HepG2 (cell line): ENCODE measurements around the gene USP1. TPM values are rescaled to one million over a fixed set of nuclear protein-coding genes. Genes with fewer than 3 reads are reported as not detected.
A peak's percentile ranks its signal among the peaks of the same experiment; 100 is the strongest.

Experiments used
- ATAC-seq: fragments of 200-7000 bp; cut with Tn5 transposase; 3 replicates; pipeline ENCODE4 v1.9.1; 2020; ENCODE audit warnings: mild to moderate bottlenecking, moderate library complexity
- BruUV-seq: library from RNA; stranded (reverse); fragments of 400-500 nt; replicated peaks from 2 replicates; lab custom pipeline; 2021; lab: Mats Ljungman, UMichigan
- CTCF ChIA-PET: fragments of 300-600 bp; formaldehyde crosslinking; extraction: SDS; loops from one replicate; lab custom pipeline; 2021; ENCODE audit warnings: low total read pairs, inconsistent platforms, low intra/inter-chr PET ratio; lab: Yijun Ruan, JAX
- POLR2A ChIA-PET: fragments of 350-600 bp; sonication (Branson Sonifier 250); formaldehyde crosslinking; loops from one replicate; lab custom pipeline; 2020; ENCODE audit warnings: antibody characterized with exemption, inconsistent platforms; lab: Yijun Ruan, JAX
- DNase-seq: peaks from one replicate; pipeline ENCODE4 v3.0.0-alpha.2; 2015; ENCODE audit warnings: low spot score
- FAIRE-seq: peaks from 3 replicates; lab custom pipeline; 2011; peaks lifted over from hg19 to GRCh38; lab: Jason Lieb, UNC
- H2AFZ ChIP-seq: one replicate; pipeline ENCODE4 v1.6.1; 2011; ENCODE audit warnings: low read length, inconsistent platforms
- H3K27ac ChIP-seq: fragments of 300-600 bp; 3 replicates; pipeline ENCODE4 v1.8.0; 2011; ENCODE audit warnings: mixed run types, mild to moderate bottlenecking, mixed read lengths, low read length, inconsistent platforms; ENCODE audit not compliant: insufficient read depth; ENCODE audit errors: extremely low read length
- H3K27me3 ChIP-seq, 2 experiments: fragments of 200-600 bp in 1 of 2; 2 replicates in 1 of 2; 3 replicates in 1 of 2; pipeline versions ENCODE4 v1.6.0 to v1.8.0; 2011; ENCODE audit warnings: low read length in 2 of 2, mild to moderate bottlenecking in 2 of 2, moderate library complexity in 2 of 2, inconsistent platforms in 1 of 2; ENCODE audit not compliant: insufficient read depth in 2 of 2, control insufficient read depth in 1 of 2
- H3K36me3 ChIP-seq, 2 experiments: fragments of 200-600 bp in 1 of 2; replicated peaks in 1 of 2; 2 replicates in 1 of 2; 3 replicates in 1 of 2; pipeline versions ENCODE4 v1.5.1 to v1.8.0; 2011; ENCODE audit warnings: low read length in 2 of 2, inconsistent platforms in 1 of 2; ENCODE audit not compliant: insufficient read depth in 2 of 2, control insufficient read depth in 1 of 2
- H3K4me1 ChIP-seq: 2 replicates; pipeline ENCODE4 v1.5.1; 2012; ENCODE audit warnings: low read length, inconsistent platforms; ENCODE audit not compliant: insufficient read depth
- H3K4me2 ChIP-seq: 2 replicates; pipeline ENCODE4 v1.6.0; 2011; ENCODE audit warnings: low read depth, low read length, inconsistent platforms
- H3K4me3 ChIP-seq, 3 experiments: fragments of 200-600 bp in 1 of 3; sonication (generic), shearing (Covaris generic) in 1 of 3; replicated peaks in 1 of 3; 2 replicates each; pipeline ENCODE4 v1.5.1; 2011 to 2016; ENCODE audit warnings: low read length in 3 of 3, inconsistent platforms in 2 of 3, low read depth in 2 of 3, mild to moderate bottlenecking in 2 of 3, control low read depth in 1 of 3, mixed read lengths in 1 of 3; ENCODE audit not compliant: insufficient read depth in 1 of 3
- H3K79me2 ChIP-seq: one replicate; pipeline ENCODE4 v1.6.1; 2011; ENCODE audit warnings: low read length, inconsistent platforms; ENCODE audit not compliant: insufficient read depth
- H3K9ac ChIP-seq: 2 replicates; pipeline ENCODE4 v1.6.0; 2011; ENCODE audit warnings: mild to moderate bottlenecking, low read depth, low read length, inconsistent platforms; ENCODE audit not compliant: insufficient read depth
- H3K9me3 ChIP-seq: 2 replicates; pipeline ENCODE4 v1.5.1; 2012; ENCODE audit warnings: mild to moderate bottlenecking, low read length
- H4K20me1 ChIP-seq: 2 replicates; pipeline ENCODE4 v1.6.0; 2011; ENCODE audit warnings: inconsistent platforms, mild to moderate bottlenecking, low read length, moderate library complexity; ENCODE audit not compliant: insufficient read depth
- ARID2 ChIP-seq: sonication (generic); formaldehyde crosslinking; IDR thresholded peaks from 2 replicates; pipeline ENCODE4 v1.8.1; 2022; ENCODE audit warnings: mild to moderate bottlenecking, missing genetic modification reagents, borderline replicate concordance
- CBX5 ChIP-seq: sonication (generic); formaldehyde crosslinking; IDR thresholded peaks from 2 replicates; pipeline ENCODE4 v1.4.0; 2020; ENCODE audit warnings: missing genetic modification reagents, borderline replicate concordance
- JUNB ChIP-seq: sonication (generic); formaldehyde crosslinking; IDR thresholded peaks from 2 replicates; pipeline ENCODE4 v1.8.0; 2022; ENCODE audit warnings: missing genetic modification reagents, mild to moderate bottlenecking, borderline replicate concordance
- STAG1 ChIP-seq: sonication (generic); formaldehyde crosslinking; IDR thresholded peaks from 2 replicates; pipeline ENCODE4 v1.4.0; 2020; ENCODE audit warnings: missing genetic modification reagents
- TBL1XR1 ChIP-seq: fragments of 150-350 bp; IDR thresholded peaks from 2 replicates; pipeline ENCODE4 v1.6.1; 2014; ENCODE audit warnings: borderline replicate concordance, low read length; ENCODE audit not compliant: partially characterized antibody
- ZNF234 ChIP-seq: sonication (generic); formaldehyde crosslinking; conservative IDR thresholded peaks from 2 replicates; pipeline ENCODE4 v1.5.1; 2020; ENCODE audit warnings: mild to moderate bottlenecking, missing genetic modification reagents
- ZNF546 ChIP-seq: sonication (generic); formaldehyde crosslinking; conservative IDR thresholded peaks from 2 replicates; pipeline ENCODE4 v1.8.1; 2023; ENCODE audit warnings: mild to moderate bottlenecking, missing genetic modification reagents
- ZNF569 ChIP-seq: sonication (generic); formaldehyde crosslinking; IDR thresholded peaks from 2 replicates; pipeline ENCODE4 v1.5.0; 2020; ENCODE audit warnings: mild to moderate bottlenecking, missing genetic modification reagents, moderate library complexity, borderline replicate concordance
- WGBS: methylation state at CpG from one replicate; pipeline ENCODE4 v1.1.6; 2017; ENCODE audit warnings: low lambda C conversion rate; 5-methylcytosine and 5-hydroxymethylcytosine counted together
- in situ Hi-C: cut with HindIII; loops from 2 replicates; pipeline ENCODE4 v1.10.0; 2017; ENCODE audit warnings: low pct_unique_long_range_greater_than_20kb; ENCODE audit not compliant: extremely low pct_ligation_motif_present
- intact Hi-C: fragments of 100-400 bp; cut with micrococcal nuclease; formaldehyde crosslinking; loops from one replicate; pipeline ENCODE4 v1.10.0; 2022; ENCODE audit not compliant: unreplicated experiment
- polyA plus RNA-seq, 8 experiments: library from polyadenylated mRNA; depleted of rRNA in 3 of 8; stranded (reverse) in 7 of 8; unstranded in 1 of 8; fragments of >200 nt; fragmentation: Illumina TruSeq in 4 of 8; extraction: Trizol in 4 of 8; gene quantifications; 2 replicates each; pipeline versions ENCODE4 v1.2.1 to v1.2.3, GENCODE V29; 2011 to 2016; ENCODE audit warnings: low read depth in 4 of 8, missing spikeins in 1 of 8, mixed read lengths in 1 of 8; ENCODE audit not compliant: insufficient read depth in 1 of 8
- total RNA-seq, 5 experiments: library from RNA; depleted of rRNA; stranded (reverse); fragments of >200 nt; fragmentation: Illumina TruSeq; extraction: Trizol; gene quantifications; 2 replicates each; pipeline ENCODE4 v1.2.3, GENCODE V29; 2016; ENCODE audit warnings: low read depth in 1 of 5
- TF ChIP-seq, protein P1 (sequence below): sonication (generic); formaldehyde crosslinking; IDR thresholded peaks from 2 replicates; pipeline ENCODE4 v1.4.0; 2020; ENCODE audit warnings: missing genetic modification reagents
- TF ChIP-seq, protein P2 (sequence below): sonication (generic); formaldehyde crosslinking; conservative IDR thresholded peaks from 2 replicates; pipeline ENCODE4 v1.8.0; 2022; ENCODE audit warnings: low read depth, missing genetic modification reagents
- TF ChIP-seq, protein P3 (sequence below): sonication (generic); formaldehyde crosslinking; IDR thresholded peaks from 2 replicates; pipeline ENCODE4 v1.4.0; 2020; ENCODE audit warnings: low read depth, mild to moderate bottlenecking, missing genetic modification reagents
- TF ChIP-seq, protein P4 (sequence below): IDR thresholded peaks from 2 replicates; pipeline ENCODE4 v1.4.0; 2020; ENCODE audit warnings: mild to moderate bottlenecking, missing genetic modification reagents

Gene USP1
- total and polyA plus RNA-seq, 2 of the 13 experiments (the other 11 are each of a cell fraction or from before 2014, with no cell fraction given): 9.0 to 64.6 TPM

DNA sequence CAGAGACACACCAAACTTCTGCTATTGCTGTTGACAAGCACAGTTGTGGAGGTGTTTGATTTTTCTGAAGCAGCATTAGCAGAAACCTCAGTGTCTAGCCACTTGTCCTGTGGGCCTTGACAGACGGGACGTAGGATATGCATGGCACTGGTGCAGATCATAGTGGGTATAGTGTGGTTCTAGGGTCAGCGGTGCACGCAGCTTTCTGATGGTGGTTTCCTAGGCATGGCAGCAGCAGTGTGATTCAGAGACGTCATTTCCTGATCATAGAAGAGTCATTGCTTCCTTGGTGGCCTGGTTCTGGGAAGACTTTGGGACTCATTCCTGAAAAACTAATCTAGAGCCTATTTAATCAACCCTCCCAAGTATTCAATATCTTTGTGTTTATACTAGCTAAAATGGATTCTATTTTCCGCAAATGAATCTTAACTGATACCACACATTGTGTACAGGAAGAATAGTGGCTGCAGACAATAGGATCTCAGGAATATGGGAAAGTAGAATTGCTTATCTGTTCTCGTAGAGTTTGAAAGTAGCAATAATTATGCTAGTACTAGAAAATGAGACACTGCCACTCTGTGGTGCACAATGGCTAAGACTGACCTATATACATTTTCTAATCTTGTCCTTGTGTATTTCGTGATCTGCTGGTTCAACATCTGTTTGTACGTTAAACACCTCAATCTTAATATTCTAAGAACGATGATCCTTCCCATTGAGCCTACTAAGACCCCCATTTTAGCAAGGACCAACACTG lies 2.8 kb upstream of the USP1 start:
- WGBS: 93% methylated on average over 8 of the region's 10 CpGs
- Histone ChIP-seq H3K9ac (no peak overlapping the region), H3K4me1 (peaks cover 18% of the 10 kb centered on the region), H4K20me1 (peaks cover 11% of the 10 kb centered on the region), H3K4me3 (no peak overlapping the region), H2AFZ (no peak overlapping the region), H3K36me3 (no peaks in the 10 kb centered on the region), H3K27ac (no peak overlapping the region), H3K9me3 (no peaks in the 10 kb centered on the region), H3K4me2 (no peak overlapping the region), H3K79me2 (peaks cover 22% of the 10 kb centered on the region), H3K27me3 (no peaks in the 10 kb centered on the region; a peak in 1 of 5 replicates)
- no TSS peak for BruUV-seq
- intact Hi-C loops: no loop called here
- DNase-seq (no peak), ATAC-seq (no peak), FAIRE-seq (peak; percentile 21)
- ChIA-PET POLR2A (interaction anchor here (2.9 kb wide), 1 partner anchor 9 kb away, joined by 97 read pairs; no protein-coding TSS in a partner anchor), CTCF (no interaction called here)
- in situ Hi-C loops: no loop called here
- TF ChIP-seq, protein P1, sequence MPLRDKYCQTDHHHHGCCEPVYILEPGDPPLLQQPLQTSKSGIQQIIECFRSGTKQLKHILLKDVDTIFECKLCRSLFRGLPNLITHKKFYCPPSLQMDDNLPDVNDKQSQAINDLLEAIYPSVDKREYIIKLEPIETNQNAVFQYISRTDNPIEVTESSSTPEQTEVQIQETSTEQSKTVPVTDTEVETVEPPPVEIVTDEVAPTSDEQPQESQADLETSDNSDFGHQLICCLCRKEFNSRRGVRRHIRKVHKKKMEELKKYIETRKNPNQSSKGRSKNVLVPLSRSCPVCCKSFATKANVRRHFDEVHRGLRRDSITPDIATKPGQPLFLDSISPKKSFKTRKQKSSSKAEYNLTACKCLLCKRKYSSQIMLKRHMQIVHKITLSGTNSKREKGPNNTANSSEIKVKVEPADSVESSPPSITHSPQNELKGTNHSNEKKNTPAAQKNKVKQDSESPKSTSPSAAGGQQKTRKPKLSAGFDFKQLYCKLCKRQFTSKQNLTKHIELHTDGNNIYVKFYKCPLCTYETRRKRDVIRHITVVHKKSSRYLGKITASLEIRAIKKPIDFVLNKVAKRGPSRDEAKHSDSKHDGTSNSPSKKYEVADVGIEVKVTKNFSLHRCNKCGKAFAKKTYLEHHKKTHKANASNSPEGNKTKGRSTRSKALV (CRISPR knock-in tag): no peak
- TF ChIP-seq ARID2 (CRISPR knock-in tag) (no peak), CBX5 (CRISPR knock-in tag) (no peak), JUNB (no peak), TBL1XR1 (no peak), ZNF569 (no peak), STAG1 (CRISPR knock-in tag) (peak; percentile 49), ZNF546 (CRISPR knock-in tag) (no peak), ZNF234 (CRISPR knock-in tag) (no peak)
- TF ChIP-seq, protein P2, sequence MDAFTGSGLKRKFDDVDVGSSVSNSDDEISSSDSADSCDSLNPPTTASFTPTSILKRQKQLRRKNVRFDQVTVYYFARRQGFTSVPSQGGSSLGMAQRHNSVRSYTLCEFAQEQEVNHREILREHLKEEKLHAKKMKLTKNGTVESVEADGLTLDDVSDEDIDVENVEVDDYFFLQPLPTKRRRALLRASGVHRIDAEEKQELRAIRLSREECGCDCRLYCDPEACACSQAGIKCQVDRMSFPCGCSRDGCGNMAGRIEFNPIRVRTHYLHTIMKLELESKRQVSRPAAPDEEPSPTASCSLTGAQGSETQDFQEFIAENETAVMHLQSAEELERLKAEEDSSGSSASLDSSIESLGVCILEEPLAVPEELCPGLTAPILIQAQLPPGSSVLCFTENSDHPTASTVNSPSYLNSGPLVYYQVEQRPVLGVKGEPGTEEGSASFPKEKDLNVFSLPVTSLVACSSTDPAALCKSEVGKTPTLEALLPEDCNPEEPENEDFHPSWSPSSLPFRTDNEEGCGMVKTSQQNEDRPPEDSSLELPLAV (CRISPR knock-in tag): no peak
- TF ChIP-seq, protein P3, sequence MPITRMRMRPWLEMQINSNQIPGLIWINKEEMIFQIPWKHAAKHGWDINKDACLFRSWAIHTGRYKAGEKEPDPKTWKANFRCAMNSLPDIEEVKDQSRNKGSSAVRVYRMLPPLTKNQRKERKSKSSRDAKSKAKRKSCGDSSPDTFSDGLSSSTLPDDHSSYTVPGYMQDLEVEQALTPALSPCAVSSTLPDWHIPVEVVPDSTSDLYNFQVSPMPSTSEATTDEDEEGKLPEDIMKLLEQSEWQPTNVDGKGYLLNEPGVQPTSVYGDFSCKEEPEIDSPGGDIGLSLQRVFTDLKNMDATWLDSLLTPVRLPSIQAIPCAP (CRISPR knock-in tag): no peak
- TF ChIP-seq, protein P4, sequence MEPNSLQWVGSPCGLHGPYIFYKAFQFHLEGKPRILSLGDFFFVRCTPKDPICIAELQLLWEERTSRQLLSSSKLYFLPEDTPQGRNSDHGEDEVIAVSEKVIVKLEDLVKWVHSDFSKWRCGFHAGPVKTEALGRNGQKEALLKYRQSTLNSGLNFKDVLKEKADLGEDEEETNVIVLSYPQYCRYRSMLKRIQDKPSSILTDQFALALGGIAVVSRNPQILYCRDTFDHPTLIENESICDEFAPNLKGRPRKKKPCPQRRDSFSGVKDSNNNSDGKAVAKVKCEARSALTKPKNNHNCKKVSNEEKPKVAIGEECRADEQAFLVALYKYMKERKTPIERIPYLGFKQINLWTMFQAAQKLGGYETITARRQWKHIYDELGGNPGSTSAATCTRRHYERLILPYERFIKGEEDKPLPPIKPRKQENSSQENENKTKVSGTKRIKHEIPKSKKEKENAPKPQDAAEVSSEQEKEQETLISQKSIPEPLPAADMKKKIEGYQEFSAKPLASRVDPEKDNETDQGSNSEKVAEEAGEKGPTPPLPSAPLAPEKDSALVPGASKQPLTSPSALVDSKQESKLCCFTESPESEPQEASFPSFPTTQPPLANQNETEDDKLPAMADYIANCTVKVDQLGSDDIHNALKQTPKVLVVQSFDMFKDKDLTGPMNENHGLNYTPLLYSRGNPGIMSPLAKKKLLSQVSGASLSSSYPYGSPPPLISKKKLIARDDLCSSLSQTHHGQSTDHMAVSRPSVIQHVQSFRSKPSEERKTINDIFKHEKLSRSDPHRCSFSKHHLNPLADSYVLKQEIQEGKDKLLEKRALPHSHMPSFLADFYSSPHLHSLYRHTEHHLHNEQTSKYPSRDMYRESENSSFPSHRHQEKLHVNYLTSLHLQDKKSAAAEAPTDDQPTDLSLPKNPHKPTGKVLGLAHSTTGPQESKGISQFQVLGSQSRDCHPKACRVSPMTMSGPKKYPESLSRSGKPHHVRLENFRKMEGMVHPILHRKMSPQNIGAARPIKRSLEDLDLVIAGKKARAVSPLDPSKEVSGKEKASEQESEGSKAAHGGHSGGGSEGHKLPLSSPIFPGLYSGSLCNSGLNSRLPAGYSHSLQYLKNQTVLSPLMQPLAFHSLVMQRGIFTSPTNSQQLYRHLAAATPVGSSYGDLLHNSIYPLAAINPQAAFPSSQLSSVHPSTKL (CRISPR knock-in tag): no peak
